OCI-LY1 (cell line): ENCODE data around the gene ART3.

Source experiments
- H2AFZ ChIP-seq: fragments of 200-600 bp; sonication (generic), shearing (Covaris generic); 2 replicates; pipeline ENCODE4 v1.6.0; 2014; ENCODE audit warnings: antibody characterized with exemption, mild to moderate bottlenecking, low read length
- H3F3A ChIP-seq: fragments of 200-600 bp; sonication (generic), shearing (Covaris generic); 2 replicates; pipeline ENCODE4 v1.6.0; 2014; ENCODE audit warnings: mild to moderate bottlenecking, antibody characterized with exemption, low read length, moderate library complexity; ENCODE audit not compliant: insufficient read depth
- H3K27ac ChIP-seq: fragments of 200-600 bp; sonication (generic); 2 replicates; pipeline ENCODE4 v1.5.1; 2014; ENCODE audit warnings: low read length, mixed run types, mild to moderate bottlenecking, low read depth; ENCODE audit not compliant: poor library complexity, severe bottlenecking
- H3K27me3 ChIP-seq: fragments of 200-600 bp; sonication (generic); 2 replicates; pipeline ENCODE4 v1.6.0; 2014; ENCODE audit warnings: antibody characterized with exemption, mild to moderate bottlenecking, low read length, moderate library complexity; ENCODE audit not compliant: insufficient read depth
- H3K36me3 ChIP-seq: fragments of 200-600 bp; sonication (generic); 2 replicates; pipeline ENCODE4 v1.6.1; 2014; ENCODE audit warnings: mild to moderate bottlenecking, antibody characterized with exemption, low read length, moderate library complexity, mixed read lengths; ENCODE audit not compliant: insufficient read depth
- H3K4me1 ChIP-seq: fragments of 200-600 bp; sonication (generic); 2 replicates; pipeline ENCODE4 v1.5.1; 2014; ENCODE audit warnings: mild to moderate bottlenecking, low read length, moderate library complexity; ENCODE audit not compliant: insufficient read depth, severe bottlenecking
- H3K4me2 ChIP-seq: fragments of 200-600 bp; sonication (generic), shearing (Covaris generic); 2 replicates; pipeline ENCODE4 v1.6.1; 2014; ENCODE audit warnings: low read length
- H3K4me3 ChIP-seq: fragments of 200-600 bp; sonication (generic); 2 replicates; pipeline ENCODE4 v1.5.1; 2014; ENCODE audit warnings: low read length, low read depth, mild to moderate bottlenecking, mixed read lengths; ENCODE audit not compliant: poor library complexity, severe bottlenecking
- H3K79me2 ChIP-seq: fragments of 200-600 bp; shearing (Covaris generic); 2 replicates; pipeline ENCODE4 v1.6.1; 2016; ENCODE audit warnings: mixed run types, low read length, mixed read lengths; ENCODE audit not compliant: insufficient read depth
- H3K9ac ChIP-seq: fragments of 200-600 bp; sonication (generic), shearing (Covaris generic); 2 replicates; pipeline ENCODE4 v1.6.1; 2014; ENCODE audit warnings: mild to moderate bottlenecking, low read length, mixed read lengths
- H3K9me2 ChIP-seq: fragments of 200-600 bp; sonication (generic), shearing (Covaris generic); 2 replicates; pipeline ENCODE4 v1.6.1; 2014; ENCODE audit warnings: low read depth, mild to moderate bottlenecking, low read length, mixed read lengths
- H3K9me3 ChIP-seq: fragments of 200-600 bp; shearing (Covaris generic); 2 replicates; pipeline ENCODE4 v1.6.1; 2014; ENCODE audit warnings: low read length, mixed read lengths
- H4K20me1 ChIP-seq: fragments of 200-600 bp; sonication (generic), shearing (Covaris generic); 2 replicates; pipeline ENCODE4 v1.6.0; 2016; ENCODE audit warnings: mild to moderate bottlenecking, low read length; ENCODE audit not compliant: insufficient read depth
- EZH2 ChIP-seq: fragments of 200-600 bp; sonication (generic), shearing (Covaris generic); IDR thresholded peaks from 2 replicates; pipeline ENCODE4 v1.8.0; 2017; ENCODE audit warnings: borderline replicate concordance, mixed run types, mild to moderate bottlenecking, antibody characterized with exemption, low read length, moderate library complexity, mixed read lengths
- TF ChIP-seq, protein P1 (sequence below): fragments of 200-600 bp; sonication (generic), shearing (Covaris generic); IDR thresholded peaks from 2 replicates; pipeline ENCODE4 v1.5.1; 2017; ENCODE audit warnings: mild to moderate bottlenecking, antibody characterized with exemption, low read length, moderate library complexity, mixed read lengths

The ART3 gene, protein sequence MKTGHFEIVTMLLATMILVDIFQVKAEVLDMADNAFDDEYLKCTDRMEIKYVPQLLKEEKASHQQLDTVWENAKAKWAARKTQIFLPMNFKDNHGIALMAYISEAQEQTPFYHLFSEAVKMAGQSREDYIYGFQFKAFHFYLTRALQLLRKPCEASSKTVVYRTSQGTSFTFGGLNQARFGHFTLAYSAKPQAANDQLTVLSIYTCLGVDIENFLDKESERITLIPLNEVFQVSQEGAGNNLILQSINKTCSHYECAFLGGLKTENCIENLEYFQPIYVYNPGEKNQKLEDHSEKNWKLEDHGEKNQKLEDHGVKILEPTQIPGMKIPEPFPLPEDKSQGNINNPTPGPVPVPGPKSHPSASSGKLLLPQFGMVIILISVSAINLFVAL

DNA sequence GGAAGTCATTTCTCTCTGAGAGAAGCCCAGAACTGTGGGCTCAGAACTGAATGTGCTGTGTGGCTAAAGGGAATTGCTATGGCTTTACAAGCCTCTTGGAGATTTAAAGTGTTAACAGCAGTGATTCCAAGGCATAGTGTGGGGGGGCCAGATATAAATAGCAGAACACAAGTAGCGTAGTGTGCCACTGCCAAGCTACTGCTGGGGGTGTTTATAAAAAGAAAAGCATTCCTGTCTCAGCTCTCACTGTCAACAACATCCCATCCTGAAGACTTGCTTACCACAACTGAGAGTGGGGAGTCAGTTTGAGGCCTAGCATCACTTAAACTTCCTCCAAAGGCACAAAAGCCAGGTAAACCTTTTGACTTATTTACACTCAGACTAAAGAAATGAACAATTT lies at the start of gene ART3:
TSS of gene ART3 (plus strand) at position 242 of the 400 bp plus-strand sequence. CDS start 1,181 bp downstream, outside the sequence.
- no peaks in the 10 kb centered on the region for H3K9me3 ChIP-seq
- H3K4me3 ChIP-seq: no peak within 1 kb of the TSS
- H3K4me1 ChIP-seq: no peaks in the 10 kb centered on the region
- H2AFZ ChIP-seq: no peak within 1 kb of the TSS
- H3K4me2 ChIP-seq: no peak within 1 kb of the TSS
- no peaks in the 10 kb centered on the region for H3K36me3 ChIP-seq
- no peak for TF ChIP-seq EZH2
- TF ChIP-seq, protein P1, sequence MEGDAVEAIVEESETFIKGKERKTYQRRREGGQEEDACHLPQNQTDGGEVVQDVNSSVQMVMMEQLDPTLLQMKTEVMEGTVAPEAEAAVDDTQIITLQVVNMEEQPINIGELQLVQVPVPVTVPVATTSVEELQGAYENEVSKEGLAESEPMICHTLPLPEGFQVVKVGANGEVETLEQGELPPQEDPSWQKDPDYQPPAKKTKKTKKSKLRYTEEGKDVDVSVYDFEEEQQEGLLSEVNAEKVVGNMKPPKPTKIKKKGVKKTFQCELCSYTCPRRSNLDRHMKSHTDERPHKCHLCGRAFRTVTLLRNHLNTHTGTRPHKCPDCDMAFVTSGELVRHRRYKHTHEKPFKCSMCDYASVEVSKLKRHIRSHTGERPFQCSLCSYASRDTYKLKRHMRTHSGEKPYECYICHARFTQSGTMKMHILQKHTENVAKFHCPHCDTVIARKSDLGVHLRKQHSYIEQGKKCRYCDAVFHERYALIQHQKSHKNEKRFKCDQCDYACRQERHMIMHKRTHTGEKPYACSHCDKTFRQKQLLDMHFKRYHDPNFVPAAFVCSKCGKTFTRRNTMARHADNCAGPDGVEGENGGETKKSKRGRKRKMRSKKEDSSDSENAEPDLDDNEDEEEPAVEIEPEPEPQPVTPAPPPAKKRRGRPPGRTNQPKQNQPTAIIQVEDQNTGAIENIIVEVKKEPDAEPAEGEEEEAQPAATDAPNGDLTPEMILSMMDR: no peak
- H3K27ac ChIP-seq: no peak within 1 kb of the TSS
- no peaks in the 10 kb centered on the region for H3K79me2 ChIP-seq
- H3K9me2 ChIP-seq: no peaks in the 10 kb centered on the region
- H3K27me3 ChIP-seq: no peaks in the 10 kb centered on the region
- no peak within 1 kb of the TSS for H3K9ac ChIP-seq
- H4K20me1 ChIP-seq: no peaks in the 10 kb centered on the region
- H3F3A ChIP-seq: no peaks in the 10 kb centered on the region

DNA sequence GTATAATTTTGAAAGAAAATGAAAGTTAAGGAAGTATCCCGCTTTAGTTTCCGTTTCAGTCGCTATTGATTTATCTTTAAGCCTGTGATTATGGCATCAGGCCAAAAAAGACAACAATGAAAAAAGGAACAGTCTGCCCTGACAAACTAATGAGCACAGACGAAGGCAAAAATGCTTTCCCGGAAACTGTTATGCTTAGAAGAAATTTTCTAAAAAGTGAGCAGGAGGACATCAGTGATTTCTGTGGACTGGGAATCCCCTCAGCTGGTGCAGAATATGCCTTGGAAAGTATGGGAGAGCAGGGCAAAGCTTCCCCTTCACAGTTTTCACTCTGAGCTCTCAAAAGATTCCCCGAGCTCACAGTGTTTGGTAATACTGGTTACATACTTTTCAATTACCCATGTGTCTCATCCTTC lies 46.2 kb upstream of the ART3 start:
- Histone ChIP-seq H3K27me3 (peaks cover 4% of the 10 kb centered on the region; the same call in 1 of the 2 replicates), H2AFZ (no peak overlapping the region), H3K79me2 (no peaks in the 10 kb centered on the region), H3K9me3 (no peaks in the 10 kb centered on the region), H3K4me1 (no peaks in the 10 kb centered on the region), H3K36me3 (no peaks in the 10 kb centered on the region), H4K20me1 (no peaks in the 10 kb centered on the region), H3K27ac (no peak overlapping the region), H3F3A (no peaks in the 10 kb centered on the region), H3K9ac (no peak overlapping the region), H3K4me2 (no peak overlapping the region), H3K9me2 (no peaks in the 10 kb centered on the region), H3K4me3 (no peak overlapping the region)
- no peak for TF ChIP-seq EZH2
- TF ChIP-seq, protein P1: no peak

DNA sequence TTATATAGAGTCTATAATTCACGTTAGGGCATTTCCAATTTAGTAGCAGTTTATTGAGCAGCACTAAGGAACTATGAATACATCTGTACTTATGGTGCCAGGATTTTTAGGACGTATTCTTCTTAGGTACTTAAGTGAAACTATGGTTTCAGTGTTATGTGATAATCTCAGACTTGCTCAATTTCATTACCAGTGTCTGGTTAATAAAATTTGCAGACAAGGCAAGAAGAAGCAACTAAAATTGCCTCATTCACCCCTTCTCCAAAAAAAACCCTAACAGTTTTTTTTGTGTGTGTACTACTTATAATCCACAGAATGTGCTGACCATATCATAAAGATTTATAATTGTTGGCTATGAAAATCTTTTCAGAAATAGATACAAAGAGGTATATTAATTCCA lies 45.2 kb upstream of the ART3 start:
- Histone ChIP-seq H3K4me3 (no peak overlapping the region), H2AFZ (no peak overlapping the region), H3K4me1 (no peaks in the 10 kb centered on the region), H3K79me2 (no peaks in the 10 kb centered on the region), H3K4me2 (no peak overlapping the region), H3K27me3 (peaks cover 4% of the 10 kb centered on the region; the same call in 1 of the 2 replicates), H3K9me2 (no peaks in the 10 kb centered on the region), H3K9me3 (no peaks in the 10 kb centered on the region), H3K36me3 (no peaks in the 10 kb centered on the region), H3F3A (no peaks in the 10 kb centered on the region), H4K20me1 (no peaks in the 10 kb centered on the region), H3K27ac (no peak overlapping the region), H3K9ac (no peak overlapping the region)
- TF ChIP-seq, protein P1: no peak
- no peak for TF ChIP-seq EZH2
